Jurkat, Clone E6-1 (cell line): ENCODE results near the gene EIF4G1.

Source experiments
- DNase-seq: peaks from one replicate; pipeline ENCODE4 v3.0.0-alpha.2; 2011; ENCODE audit warnings: low read depth, low spot score
- H3K4me3 ChIP-seq: 2 replicates; pipeline ENCODE4 v1.5.1; 2011; ENCODE audit warnings: mild to moderate bottlenecking, low read length, control low read depth, moderate library complexity

The EIF4G1 gene

DNA sequence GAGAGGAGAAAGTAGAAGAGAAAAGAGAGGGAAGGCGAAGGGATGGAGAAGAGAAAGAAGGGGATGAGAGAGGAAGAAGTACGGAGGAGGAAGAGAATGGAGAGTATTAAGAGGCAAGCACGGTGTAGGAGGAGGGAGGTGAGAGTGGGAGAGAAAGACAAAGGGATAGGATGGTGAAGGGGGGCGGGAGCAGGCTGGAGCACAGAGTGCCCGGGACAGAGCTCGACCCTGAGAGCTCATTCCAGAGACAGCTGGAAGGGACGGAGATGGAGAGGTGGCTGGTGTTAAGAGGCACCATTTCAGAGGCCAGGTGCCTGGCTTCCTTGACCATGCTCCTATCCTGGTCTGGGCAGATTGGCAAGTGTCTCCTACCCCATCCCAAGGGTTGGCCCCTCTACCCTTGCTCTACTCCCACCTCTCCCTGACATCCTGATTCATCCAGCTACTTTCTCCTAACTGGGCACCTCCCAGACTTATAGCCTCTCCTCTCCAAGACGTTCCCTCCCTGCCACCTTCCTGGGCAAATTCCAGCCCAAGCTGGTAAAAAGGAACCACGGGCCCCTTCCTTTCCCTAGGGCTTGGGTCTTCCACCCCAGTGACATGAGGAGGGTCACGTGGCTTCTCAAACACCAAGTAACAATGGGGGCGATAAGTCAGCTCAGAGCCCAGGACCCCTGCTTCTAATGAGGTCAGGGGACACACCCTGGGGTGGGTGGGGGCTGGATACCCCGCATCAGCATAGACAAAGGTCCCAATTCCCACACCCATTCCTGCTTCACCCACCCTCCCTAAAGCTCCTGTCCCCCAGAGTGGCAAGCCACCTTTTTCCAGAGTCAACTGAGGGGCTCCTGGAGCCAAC is 45.9 kb downstream of the EIF4G1 start:
- no peak for DNase-seq
- no peak overlapping the region for H3K4me3 ChIP-seq

DNA sequence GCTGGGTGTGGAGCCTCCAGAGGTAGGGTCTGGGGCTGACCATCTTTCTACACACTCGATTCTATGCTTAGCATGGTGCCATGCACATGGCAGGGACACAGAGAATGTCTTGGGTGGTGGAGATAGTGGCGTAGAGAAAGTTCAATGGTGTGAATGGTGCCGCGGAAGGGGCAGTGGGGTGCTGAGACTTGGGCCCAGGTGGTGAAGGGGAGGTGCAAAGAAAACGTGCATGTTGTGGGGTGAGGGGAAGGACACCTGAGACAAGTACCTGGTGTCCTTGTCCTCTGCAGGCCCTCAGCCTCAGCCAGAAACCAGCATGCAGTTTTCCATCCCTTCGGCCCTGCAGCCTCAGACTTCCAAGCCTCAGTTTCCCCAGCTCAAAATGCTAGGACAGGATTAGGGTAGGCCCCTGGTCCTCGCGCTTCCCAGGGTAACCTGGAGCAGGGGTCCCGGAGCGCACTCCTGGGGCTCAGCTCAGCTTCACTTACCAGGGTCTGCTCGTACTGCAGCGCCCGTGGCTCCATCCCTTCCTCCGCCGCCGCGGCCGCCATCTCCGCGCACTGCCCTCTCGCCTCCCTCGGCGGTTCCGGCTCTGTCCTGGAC is 46.6 kb downstream of the EIF4G1 start:
- no peak for DNase-seq
- H3K4me3 ChIP-seq: peak overlapping the region; percentile 55

DNA sequence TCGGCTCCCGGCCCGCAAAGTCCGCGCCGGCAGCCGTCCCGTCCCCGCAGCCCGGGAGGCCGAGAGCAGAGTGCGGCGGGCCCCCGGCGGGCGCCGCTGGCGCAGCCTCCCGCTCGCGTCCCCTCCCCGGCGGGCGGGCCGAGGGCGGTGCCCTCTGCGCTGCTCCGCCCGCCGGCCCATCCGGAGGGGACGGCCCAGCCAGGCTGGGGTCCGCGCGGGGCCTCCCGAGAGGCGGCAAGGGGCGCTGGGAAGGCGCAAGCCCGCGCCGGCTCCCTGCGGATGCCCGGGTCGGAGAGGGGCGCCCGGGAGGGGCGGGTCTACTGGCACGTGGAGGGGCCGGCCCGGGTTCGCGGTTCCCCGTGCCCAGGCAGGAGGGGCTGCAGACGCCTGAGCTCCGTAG is 47.1 kb downstream of the EIF4G1 start, which contains the start of the genes CLCN2 and POLR2H:
Gene CLCN2 (minus strand): TSS at position 74 of the 400 bp plus-strand sequence. CDS start 126 bp downstream, outside the sequence.
Gene POLR2H (plus strand): TSS at position 179 of the 400 bp plus-strand sequence. CDS start 1,783 bp downstream, outside the sequence.
- DNase-seq: no peak
- H3K4me3 ChIP-seq: peak within 1 kb of the TSS; percentile 95

DNA sequence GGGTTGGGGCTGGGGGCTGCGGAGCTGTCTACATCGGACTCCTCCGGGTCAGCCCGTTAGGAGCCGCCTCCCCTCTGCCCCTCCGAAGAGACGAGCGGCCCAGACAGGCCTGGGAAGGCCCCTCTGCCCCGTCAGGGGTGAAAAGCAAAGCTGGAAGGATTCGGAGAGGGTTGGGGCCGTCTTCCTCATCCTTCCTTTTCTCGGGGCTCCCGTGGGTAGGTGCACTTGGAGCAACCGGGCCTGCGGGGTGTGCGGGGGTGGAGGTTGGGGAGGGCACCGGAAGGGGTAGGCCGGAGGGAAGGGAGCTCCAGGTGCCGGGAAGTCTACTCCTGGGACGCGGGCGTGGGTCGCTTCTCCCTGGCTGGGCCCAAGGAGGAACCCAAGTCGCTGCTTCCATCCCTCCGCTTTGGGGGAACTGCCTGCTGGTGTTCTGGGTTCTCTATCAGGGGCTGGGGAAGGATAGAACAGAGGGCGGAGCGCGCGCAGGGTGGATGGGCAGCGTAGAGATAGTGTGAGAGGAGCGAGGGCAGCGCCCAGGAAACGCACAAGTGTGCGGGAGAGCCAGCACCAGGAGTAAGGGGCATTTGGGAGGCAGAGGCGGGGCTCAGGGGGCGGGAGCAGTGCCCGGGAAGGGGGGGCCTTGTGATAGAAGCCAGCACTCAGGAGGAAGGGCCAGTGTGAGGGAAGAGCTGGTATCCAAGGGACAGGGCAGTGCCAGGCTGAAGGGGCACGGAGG is 47.7 kb downstream of the EIF4G1 start:
- no peak for DNase-seq
- H3K4me3 ChIP-seq: peak overlapping the region; percentile 95

DNA sequence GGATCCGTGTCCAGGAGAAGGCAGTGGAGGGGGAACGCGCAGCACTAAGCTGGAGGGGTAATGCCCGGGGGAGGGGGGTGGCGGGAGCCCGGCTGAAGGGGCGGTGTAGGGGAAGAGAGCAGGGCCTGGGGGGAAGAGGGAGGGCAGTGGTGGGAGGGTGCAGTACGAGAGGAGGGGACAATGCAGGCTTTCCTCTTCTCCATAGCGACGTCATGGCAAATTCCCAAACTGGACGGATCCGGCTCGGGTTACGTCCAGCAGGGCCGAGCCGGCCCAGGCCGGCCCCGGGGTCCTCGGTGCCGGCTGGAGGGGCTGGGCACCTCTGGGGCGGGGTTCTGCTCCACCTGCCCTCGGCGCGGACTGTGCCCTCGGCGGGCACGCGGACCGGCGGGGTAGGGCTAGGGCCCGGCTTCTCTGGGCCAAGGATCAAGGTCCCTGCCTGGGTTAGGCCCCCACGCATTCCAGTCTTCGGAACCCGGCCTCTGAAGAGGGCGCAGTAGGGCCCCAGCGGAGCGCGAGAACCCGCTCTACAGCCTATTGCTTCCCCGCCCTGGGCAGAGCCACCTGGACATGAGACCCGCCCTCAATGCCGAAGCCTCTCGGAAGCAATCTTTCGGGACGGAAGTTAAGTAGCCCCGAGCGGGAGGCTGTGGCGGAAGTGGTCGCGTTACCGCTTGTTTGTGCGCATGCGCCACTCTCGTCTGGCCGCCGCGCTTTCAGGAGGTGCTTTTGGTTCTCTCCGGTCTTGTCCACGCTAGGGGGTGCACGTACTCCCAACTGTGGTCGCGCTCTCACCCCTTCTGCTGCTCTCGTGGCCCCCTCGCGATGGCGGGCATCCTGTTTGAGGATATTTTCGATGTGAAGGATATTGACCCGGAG is 48.5 kb downstream of the EIF4G1 start:
- H3K4me3 ChIP-seq: peak overlapping the region; percentile 95
- DNase-seq: peak; percentile 97

DNA sequence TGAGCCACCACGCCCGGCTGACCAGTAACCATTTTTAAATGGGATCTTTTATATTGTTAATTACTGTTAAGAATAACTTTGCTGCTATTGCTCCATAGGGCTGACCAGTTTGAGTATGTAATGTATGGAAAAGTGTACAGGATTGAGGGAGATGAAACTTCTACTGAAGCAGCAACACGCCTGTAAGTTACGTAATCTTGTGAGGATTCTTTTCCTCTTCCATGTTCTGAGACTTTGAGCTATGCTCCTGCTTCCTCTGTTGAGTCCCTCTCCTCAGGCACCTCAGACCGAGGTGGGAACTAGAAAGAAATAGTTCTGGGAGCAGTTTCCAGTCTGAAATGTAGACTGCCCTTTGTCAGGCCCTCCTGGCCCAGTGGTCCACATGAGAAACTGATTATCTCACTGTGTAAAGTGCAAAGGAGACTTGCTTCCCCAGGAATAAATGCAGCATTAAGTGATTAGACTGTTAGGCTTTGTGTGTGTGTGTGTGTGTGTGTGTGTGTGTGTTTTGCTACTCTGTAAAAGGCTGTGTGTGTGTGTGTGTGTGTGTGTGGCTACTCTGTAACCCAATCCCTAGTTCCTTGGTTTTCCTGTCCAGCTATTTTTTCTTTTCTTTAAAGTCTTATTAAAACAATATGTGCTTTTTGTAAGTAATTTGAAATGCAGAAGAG is 52.3 kb downstream of the EIF4G1 start:
- no peak overlapping the region for H3K4me3 ChIP-seq
- no peak for DNase-seq

DNA sequence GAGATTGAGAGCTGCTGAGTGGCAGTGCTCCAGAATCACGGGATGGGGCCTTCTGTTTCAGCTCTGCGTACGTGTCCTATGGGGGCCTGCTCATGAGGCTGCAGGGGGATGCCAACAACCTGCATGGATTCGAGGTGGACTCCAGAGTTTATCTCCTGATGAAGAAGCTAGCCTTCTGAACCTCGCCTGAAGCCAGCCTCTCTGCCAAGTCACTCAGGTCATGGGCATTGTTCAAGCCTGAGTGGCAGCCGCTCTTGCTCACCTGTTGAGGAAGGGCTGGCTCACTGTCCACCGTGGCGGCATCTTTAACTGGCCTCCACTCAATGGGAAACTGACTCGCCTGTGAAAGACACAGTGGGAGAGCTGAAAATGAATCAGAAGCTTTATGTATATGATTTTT is 53.7 kb downstream of the EIF4G1 start:
- H3K4me3 ChIP-seq: no peak overlapping the region
- no peak for DNase-seq

DNA sequence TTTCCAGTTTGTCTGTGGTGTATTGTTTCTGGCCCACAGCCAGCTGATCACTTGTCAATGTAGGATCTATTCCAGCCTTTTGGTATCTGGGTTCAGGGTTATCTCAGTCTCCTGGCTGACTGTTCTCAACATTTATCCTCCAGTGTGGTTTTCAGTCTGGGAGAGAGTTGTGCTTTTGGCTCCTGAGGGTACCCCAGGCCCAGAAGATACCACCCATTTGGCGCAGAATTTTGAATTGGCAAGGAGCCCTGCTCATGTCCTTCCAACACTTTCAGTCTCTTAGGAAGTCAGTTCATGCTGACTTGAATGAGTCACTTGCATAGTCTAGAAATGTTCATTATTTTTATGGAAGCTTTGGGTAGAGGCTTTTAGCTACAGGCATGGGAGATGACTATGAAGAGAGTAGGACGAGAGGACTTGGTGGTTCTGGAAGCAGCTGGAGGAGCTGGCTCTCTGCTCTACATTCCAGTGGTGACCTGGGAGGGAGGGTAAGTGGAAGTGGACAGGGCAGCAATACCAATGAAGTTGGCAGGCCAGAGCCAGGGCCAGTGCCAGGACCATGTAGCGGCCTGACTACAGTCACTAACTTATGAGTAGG is 54.3 kb downstream of the EIF4G1 start:
- DNase-seq: no peak
- no peak overlapping the region for H3K4me3 ChIP-seq

DNA sequence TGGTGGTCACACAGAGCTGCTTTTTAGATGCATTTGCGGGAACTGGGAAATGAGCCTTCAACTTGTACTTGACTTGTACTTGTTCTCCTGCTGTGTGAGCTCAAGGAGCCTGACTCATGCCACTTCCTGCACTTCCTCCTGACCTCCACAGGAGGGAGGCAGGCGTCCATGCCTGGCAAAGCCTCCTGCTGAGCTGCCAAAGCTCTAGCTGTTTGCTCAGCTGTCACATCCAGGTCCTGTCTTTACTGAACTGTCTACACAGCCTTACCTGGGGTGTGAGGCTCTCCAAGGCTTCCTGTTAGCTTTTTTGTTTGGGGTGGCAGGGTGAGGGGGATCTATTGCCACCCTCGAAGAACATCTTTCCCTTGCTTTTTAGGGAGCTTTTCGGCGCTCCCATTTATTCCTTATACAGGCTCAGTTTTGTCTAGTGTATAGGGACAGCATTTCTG is 57.2 kb downstream of the EIF4G1 start:
- no peak overlapping the region for H3K4me3 ChIP-seq
- peak; percentile 77 for DNase-seq

DNA sequence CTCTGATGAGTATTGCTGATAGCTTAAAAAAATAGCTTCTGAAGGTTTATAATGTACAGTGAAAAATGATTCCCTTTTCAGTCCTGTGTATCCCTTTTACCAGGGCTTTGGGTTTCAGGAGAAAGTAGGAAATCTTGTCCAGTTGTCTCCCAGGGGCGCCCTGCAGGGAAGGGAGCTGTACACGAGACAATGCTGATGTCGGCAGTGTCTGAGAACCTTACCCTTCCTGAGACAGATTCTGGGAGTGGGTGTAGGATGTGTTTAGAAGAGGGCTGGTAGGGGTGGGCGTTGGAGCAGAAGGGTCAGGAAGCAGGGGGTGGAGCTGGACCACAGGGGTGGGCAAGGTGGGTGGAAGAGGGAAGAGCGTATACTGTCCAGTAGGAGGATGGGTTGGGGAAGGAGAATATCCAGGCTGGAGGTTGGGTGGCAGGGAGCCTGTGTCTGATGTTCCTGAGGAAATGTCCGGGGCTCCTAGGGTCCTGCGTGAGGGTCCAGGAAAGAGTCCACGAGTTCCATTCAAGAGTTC is 58.0 kb downstream of the EIF4G1 start:
- DNase-seq: no peak
- H3K4me3 ChIP-seq: no peak overlapping the region

DNA sequence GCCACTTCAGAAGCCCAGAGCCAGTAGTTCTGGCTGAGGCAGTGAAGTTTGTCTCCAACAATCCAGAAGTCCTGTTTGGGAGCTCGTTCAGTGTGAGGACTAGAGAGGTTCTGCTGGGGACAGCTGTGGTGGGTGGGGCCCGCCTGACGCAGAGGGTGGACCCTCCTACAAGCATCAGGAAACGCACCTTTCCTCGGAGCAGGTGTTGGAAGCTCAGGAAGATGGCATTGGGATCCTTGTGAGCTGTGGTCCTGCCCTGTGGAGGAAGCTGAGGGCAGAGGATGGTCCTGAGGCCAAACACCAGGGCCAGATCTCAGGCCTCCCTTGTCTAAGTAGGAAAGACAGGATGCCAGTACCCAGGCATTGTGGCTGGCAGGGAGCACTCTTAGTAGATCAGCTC is 58.5 kb downstream of the EIF4G1 start:
- H3K4me3 ChIP-seq: no peak overlapping the region
- no peak for DNase-seq

DNA sequence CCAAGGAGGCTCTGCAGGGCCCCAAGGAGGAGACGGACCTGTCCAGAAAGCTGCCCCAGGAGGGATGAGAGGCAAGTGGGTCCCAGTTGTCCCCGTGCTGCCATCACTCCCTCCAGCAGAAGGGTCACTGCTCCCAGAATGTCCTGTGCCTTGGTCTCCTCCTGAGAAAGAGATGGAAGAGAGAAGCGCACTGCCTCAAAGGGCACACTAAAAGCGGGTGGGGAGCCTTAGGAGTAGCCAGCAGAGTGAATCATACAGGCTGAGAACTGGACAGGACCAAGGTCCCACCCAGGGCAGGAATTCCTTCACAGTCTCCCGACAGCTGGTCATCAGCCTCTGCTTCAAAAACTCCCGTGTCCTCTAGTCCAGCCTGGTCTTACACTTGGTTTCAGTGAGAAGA is 59.0 kb downstream of the EIF4G1 start:
- DNase-seq: no peak
- no peak overlapping the region for H3K4me3 ChIP-seq

DNA sequence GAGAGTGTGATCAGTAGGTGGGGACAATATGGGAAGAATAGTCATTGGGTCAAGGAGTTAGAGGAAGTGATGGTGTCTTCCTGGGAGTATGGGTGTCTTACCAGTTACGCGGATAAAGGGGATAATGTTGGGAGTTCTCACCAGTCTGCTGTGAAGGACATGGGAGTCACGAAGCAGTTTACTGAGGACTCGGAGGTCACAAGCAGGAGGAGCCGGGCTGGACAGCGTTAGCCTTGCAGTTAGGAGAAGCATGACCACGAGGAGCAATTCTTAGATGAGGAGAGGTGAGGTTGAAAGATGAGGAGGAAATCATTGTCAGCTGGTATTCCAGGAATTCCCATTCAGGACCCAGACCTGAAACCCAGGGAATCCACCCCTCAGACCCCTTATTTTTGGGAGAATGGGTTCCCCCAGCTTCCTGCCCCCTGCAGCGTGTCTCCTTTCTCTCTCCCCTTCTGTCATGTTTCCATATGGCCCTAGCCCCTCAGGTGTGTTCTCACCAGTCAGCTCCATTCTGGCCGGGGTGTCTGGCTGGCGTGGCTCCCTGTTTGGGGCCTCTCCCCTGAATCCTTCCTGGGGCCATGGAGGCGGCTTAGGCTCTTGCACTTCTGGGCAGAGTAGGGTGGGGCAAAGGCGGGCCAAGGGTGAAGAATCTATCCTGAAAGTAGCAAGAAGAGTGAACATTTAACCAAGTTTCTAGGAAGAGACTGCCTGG is 61.5 kb downstream of the EIF4G1 start:
- no peak for DNase-seq
- no peak overlapping the region for H3K4me3 ChIP-seq

DNA sequence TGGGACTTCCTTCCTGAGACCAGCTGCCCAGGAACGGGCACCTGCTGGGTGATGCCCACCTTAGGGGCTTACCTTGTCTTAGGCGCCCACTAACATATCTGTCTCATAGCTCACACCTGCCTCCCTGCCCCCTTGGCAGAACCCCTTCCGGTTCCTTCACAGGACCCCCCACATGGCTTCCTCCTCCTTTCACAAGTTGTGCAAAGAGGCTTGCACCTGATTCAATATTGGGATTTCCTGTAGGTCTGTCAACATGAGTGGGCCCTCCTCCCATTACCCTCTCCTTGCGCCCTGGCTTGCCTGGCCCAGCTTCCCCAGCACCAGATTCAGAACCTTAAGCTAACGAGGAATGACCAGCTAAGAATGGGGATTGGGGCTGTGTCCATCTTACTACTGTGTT is 63.0 kb downstream of the EIF4G1 start:
- DNase-seq: no peak
- no peak overlapping the region for H3K4me3 ChIP-seq

DNA sequence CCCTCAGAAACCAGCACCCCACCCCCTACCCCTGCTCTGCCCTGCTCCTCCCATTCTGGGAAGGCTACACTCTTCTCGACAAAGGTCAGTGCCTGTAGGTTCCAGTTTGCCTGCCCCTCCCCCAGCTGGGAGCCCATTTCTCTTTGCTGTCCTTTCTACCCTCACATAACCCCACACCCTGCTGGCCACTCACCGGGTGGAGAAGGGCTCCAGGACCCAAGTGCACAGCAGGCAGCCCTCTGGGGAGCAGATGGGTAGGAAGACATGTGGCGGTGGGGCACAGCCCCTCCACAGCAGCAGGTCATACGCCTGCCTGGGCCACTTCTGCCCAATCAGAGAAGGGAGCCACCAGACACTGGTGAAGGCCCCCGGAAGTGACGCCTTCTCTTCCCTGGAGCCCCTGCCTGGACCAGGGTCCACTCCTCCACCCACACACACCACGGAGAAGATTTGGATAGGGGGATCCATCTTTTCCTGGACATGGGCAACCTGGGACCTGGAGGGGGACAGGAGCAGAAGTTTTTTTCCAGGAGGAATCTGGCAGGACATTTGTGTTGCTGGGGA is 63.6 kb downstream of the EIF4G1 start, which contains the start of gene THPO:
Gene THPO (minus strand): TSS at position 326 of the 564 bp plus-strand sequence. CDS start 1,948 bp downstream, outside the sequence.
- no peak within 1 kb of the TSS for H3K4me3 ChIP-seq

DNA sequence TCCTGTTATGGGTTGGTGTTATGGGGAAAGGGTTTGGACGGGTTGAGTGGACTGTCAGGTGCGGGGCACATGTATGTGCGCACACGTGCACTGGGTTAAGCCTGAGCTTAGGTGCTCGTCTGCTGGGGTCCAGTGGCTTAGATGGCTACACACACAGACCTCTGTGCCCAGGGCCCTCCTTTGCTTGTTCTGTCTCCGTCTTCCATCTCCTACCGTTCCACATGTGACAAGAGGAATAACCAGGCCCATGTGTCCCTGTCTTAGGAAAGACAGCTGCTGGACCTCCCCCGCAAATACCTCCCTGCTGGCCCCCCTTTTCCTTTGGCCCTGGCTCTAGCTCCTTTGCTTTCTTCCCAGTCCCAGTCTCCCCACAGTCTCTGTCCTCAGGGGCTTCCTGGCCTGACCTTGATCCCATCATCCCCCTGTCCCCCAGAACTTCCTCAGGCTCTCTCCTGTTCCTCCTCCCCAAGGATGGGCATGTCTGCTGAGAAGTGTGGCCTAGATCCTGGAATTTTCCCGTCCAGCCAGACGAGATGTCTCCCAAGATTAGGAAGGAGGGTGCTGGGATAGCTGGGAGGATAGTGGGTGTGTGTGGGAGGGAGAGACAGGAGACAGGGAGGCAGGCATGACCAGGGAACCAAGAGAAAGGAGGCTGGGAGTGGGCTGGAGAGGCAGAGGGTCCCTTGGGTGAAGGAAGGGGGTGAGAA is 64.4 kb downstream of the EIF4G1 start:
- DNase-seq: no peak
- no peak overlapping the region for H3K4me3 ChIP-seq

More for the DNA sequence above, 63.6 kb downstream of the EIF4G1 start, which contains the start of gene THPO:
- no peak for DNase-seq
